Activated T-cell treated with anti-CD3 and anti-CD28 coated beads for 24 hours (primary cell): ENCODE measurements around the gene ZFP64.

Source experiments
- DNase-seq: peaks from one replicate; pipeline ENCODE4 v3.0.0-alpha.2; 2020; ENCODE audit warnings: low read depth

Gene ZFP64

DNA sequence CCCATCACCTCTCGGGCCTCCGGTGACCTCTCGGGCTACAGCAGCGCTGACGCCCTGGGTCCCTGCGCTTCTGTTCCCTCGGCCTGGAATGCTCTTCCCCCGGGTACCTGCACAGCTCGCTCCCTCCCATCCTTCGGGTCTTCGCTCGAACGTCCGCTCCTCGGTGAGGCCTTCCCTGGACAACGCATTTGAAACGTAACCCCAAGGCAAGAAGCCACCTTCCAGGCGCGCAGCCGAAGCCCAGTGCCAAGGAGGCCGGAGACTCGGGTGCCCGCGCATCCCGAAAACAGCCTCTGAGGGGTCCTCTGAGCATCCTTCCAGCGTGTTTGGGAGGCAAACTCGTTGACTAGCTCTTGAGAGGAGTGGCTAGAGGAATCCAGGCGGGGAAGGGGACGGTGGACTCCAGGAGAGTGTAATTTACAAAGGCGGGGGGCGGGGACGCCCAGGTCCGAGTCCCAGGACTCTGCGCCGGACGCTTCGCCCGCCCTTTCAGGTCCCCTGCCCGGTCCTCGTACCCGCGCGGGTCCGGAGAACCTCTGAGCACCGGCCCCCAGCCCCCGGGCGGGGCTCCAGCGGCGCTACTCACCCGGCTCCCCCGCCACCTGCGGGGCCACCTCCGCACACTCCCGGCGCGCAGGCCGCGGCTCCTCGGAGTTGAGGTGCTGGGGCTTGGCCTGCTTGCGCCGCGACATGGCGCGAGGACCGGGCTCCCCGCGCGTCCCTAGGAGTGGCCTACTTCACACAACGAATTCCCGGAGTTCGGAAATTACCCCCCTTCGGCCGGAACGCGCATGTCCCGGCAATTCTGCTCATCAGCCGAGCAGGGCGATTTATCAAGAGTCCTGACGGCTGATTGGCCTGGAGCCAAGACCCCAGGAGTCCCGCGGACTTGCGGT is 86.8 kb downstream of the ZFP64 start:
- no peak for DNase-seq

DNA sequence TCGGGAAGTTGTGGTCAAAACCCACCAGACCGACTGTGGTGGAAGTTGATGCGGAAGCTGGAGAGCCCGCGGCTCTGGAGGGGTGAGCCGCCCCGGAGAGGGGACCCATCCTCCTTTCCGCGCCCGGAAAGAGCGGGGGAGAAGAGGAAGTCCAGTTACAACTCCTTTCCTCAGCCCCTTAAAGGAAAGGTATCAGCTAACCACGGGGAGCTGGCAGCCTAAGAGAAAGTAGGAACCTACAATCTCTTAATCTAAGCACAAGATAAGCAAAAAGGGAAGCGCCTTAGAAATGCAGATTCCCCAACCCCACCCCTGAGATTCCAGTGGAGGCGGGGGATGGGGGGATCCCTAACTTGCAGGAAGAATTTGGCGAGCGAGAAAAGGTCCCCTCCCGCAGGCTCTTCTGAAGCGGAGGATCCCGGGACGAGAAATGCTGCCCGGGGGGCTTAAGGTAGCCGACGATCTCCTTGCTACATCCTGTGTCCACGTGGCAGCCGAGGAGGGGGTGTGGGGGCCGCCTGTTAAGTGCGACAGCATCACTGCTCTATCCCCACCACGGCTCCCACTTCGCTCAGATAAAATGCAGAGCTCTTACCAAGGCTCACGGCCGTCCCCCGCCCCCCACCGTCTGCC is 87.5 kb downstream of the ZFP64 start:
- no peak for DNase-seq

DNA sequence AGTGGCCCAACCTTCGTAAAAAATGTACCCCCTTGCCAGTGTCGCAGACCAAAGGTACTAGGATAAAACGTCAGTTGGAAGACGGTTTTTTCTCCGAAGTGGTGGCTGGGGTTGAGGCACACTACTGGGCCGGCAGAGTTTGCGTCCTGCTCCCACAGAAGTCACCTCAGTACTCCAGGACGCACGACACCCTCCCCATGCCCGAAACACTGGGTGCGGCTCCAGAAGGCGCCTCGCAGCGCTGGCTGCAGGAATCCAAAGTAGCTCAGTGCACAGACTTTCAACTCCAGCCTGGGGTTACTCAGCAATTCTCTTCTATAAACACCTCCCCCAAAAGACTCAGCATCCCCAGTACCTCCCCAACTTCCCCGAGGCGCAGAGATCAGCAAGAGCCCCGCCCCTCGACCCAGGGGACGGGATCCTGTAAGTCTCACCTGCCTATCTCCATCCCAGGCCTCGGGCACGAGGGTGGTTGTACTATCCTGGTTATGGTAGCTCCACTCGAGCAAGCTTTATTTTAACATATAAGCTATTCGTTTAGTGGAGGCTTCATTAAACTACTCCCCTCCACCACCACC is 88.2 kb downstream of the ZFP64 start:
- DNase-seq = no peak

DNA sequence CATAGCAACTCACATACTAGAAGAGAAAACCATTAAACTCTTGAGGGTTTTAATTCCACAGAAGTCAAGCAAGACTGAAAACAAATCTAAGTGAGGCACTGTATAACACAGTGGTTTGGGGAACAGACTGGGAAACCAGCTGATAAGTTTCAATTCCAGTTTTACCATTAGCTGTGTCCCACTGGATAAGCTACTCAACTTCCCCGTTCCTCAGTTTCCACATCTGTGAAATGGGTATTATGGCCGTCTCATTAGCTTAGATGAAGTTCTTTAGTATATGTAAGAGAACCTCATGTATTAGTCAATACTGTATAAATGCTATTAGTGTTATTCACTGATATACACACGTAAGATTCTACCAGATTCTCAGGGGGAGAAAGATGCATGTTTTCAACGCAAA is 89.0 kb downstream of the ZFP64 start:
- no peak for DNase-seq

DNA sequence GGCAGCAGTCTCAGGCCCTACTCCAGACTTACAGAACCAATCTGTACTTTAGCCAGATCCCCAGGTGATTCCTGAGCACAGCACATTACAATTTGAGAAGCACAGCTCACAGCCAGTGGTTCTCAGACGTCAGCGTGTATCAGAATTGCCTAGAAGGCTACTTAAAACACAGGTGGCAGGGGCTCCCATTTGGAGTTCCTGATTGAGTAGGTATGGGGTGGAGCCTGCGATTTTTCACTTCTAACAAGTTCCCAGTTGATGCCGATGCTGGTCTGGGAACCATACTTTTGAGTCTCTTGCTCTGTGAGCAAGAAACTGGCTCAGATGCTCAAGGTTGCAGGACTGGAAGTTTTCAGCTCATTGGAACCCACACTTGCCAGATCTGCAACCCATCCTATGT is 89.5 kb downstream of the ZFP64 start:
- DNase-seq = no peak
